GM19239 (cell line): ENCODE data around the gene LRP1B.

Experiments used
- DNase-seq: peaks from one replicate; pipeline ENCODE4 v3.0.0; 2011; ENCODE audit warnings: low spot score; ENCODE audit not compliant: insufficient read length
- FAIRE-seq: peaks from 2 replicates; lab custom pipeline; 2011; peaks lifted over from hg19 to GRCh38; lab: Jason Lieb, UNC

LRP1B gene

GRCh38 chr2:141557329-141558095 is 573.3 kb downstream of the LRP1B start:
- no peak for DNase-seq
- FAIRE-seq, result no peak

GRCh38 chr2:141555876-141556470 is 574.8 kb downstream of the LRP1B start:
- FAIRE-seq, result no peak
- no peak for DNase-seq

DNA sequence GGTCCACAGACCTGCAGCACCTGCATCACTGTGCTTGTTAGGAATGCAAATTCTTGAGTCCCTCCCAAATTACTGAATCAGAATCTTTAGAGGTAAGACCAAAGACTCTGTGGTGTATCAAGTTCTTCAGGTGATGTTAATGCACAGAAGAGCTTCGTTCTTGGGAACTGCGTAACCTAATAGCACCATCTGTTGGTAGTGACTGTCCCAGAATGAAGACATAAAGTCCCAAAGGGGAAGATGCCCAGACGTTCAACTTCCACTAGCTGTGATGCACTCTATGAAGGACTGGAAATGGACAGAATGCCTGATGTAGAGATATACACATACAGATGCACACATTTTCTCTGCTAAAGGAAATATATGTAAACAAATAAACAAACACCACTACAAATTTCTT is 576.0 kb downstream of the LRP1B start:
- DNase-seq (no peak), FAIRE-seq (no peak)

GRCh38 chr2:141534666-141535362 is 596.0 kb downstream of the LRP1B start:
- DNase-seq, result no peak
- FAIRE-seq, result peak; percentile 62

DNA sequence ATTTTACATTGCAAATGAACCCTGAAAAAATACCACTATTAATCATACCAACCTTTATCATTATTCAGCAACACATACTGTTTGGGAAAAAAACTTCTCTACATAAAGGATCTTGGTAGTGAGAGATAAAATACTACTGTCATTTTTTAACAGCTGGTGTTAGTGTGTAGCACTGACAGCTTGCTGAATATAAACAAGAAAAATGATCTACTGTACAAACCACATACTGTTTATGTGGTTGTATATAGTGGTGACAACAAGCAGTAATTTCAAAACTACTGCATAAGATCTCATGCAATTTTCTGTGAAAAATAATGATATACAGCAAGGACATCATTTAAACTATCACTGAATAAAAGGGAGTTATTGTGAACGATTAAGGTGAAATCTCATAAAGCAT is 601.2 kb downstream of the LRP1B start:
- DNase-seq (no peak), FAIRE-seq (no peak)

DNA sequence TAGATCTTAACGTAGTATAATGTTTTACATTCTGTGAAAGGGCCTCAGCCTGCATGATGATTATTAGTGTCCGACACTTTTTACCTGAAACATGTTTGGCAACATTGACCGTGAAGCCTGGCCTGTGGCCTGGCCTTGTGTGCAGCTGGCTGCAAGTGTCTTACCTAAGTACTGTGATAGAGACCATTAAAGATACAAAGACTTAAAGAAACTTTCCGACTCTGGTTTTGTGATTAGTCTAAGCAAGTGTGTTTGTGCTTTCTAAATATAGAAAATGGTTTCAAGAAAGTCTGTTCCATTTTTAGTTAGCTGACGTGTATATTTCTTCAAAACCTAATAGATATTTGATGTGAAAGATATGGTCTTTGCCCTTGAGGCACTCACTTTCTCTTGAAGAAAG is 601.8 kb downstream of the LRP1B start:
- FAIRE-seq, result no peak
- no peak for DNase-seq

DNA sequence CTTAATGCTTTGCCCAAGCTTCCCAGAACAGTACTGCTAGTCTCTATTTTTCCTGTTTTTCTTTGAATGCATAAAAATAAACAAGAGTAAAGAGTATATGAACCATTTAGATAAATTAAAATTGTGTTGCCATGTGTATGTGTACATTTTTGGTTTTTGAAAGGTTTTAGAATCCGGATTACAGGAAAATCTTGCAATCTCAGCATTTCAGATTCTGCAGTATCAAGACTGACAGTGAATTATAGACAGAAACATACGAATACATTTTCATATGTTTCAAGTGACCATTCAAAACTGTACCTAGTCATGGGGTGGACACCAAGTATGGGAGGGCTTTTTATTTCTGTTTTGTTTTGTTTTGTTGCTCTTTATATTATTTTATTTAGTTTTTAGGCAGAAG is 604.1 kb downstream of the LRP1B start:
- FAIRE-seq (no peak), DNase-seq (no peak)

- FAIRE-seq, result no peak
Measured at GRCh38 chr2:141524777-141525176, 606.0 kb downstream of the LRP1B start.

GRCh38 chr2:141523199-141523598 is 607.6 kb downstream of the LRP1B start:
- DNase-seq (no peak), FAIRE-seq (no peak)

More at GRCh38 chr2:141524777-141525176, 606.0 kb downstream of the LRP1B start:
- DNase-seq, result no peak

GRCh38 chr2:141522702-141523101 is 608.1 kb downstream of the LRP1B start:
- DNase-seq (no peak), FAIRE-seq (no peak)

DNA sequence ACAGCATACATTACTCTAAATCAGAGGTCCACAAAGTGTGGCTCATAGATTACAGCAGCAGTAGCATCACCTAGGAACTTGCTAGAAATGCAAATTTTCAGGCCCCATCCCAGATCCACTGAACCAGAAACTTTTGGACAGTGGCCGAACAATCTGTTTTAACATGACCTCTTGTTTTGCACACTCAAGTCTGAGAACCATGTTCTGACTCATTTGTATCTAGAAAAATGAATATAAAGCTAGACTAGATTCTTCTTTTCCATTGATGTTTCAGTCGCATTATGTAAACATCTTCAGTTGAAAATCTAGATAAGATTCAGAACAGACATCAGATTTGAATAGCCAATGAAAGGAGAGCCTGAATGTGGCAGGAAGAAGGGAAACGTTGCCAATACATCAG is 608.8 kb downstream of the LRP1B start:
- no peak for DNase-seq

DNA sequence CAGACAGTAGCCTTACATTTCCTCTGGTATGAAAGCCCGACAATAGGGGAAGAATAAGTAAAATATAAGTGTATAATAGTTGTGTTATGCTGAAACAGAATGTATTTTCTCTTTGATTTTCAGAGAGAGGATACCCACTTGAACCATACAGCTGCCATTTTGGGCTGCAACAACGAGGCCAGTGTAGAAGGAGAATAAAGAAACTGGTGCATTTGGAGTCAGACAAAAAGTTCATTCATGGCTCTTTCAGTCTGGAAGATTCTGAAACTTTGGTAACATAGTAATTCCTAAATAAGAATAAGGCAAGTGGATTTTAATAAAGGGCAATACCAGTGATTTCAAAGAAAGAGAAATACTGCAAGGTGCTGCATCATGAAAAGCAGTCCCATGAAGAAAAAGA is 610.9 kb downstream of the LRP1B start:
- FAIRE-seq (no peak), DNase-seq (no peak)

More for the DNA sequence above, 608.8 kb downstream of the LRP1B start:
- no peak for FAIRE-seq

GRCh38 chr2:141517852-141518421 is 612.9 kb downstream of the LRP1B start:
- FAIRE-seq (no peak), DNase-seq (no peak)

GRCh38 chr2:141517180-141517851 is 613.5 kb downstream of the LRP1B start:
- DNase-seq (no peak), FAIRE-seq (no peak)

GRCh38 chr2:141515931-141516330 is 614.9 kb downstream of the LRP1B start:
- DNase-seq, result no peak
- no peak for FAIRE-seq

GRCh38 chr2:141513853-141514252 is 617.0 kb downstream of the LRP1B start:
- no peak for DNase-seq
- FAIRE-seq, result peak; percentile 11

GRCh38 chr2:141508806-141509595 is 621.8 kb downstream of the LRP1B start:
- DNase-seq, result no peak
- FAIRE-seq, result no peak

DNA sequence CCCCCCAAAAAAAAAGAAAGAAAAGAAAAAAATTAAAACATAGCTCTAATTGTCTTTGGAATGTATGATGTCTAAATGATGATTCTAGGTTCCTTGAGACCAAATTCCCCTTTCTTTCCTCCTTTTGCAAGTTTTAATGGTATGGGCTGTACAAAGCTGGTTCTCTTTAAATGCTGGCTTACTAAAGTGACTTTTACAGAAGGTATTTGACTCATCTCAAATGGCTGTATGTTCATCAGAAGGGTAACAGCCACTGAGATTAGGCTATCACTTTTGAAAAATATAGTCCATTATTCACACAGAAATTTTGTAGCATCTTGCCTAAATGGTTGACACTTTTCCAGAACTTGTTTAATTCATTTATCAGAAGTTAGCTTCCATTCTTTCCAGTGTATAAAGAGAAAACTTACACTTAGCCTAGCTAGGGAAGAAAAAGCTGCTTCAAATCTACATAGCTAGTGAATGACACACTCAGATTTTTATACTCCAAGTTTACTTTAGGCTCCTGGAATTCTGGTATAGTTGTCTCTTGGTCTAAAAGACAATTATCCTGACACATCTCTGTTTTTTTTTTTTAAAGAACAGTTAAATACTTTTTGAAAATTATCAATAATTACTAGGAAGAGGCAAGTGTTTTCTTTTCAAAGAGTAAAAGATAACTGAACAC is 622.6 kb downstream of the LRP1B start:
- no peak for FAIRE-seq

DNA sequence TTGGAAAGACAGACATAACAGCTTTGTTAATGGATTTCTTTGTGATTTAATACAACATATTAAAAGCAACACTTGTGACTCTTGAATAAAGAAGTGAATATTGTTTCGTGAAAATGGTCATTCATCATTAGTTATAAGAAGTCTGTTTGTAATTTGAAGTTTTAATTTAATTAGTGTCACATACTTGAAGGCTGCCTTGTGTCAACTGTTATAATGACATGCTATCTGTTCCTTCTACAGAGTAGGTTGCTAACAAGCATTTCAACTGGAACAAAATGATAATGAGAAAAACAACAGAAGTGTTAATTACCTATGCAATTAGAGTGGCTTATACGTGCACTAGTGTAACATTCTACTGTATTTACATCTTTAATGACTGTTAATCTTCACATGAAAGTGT is 624.7 kb downstream of the LRP1B start:
- no peak for FAIRE-seq
- no peak for DNase-seq

More for the DNA sequence above, 622.6 kb downstream of the LRP1B start:
- no peak for DNase-seq
